Glomerular visceral epithelial cell (primary cell): ENCODE measurements around the gene MEAF6.
A peak's percentile ranks its signal among the peaks of the same experiment; 100 is the strongest.
"Not testable (repeated sequence)": the region's sequence is repeated elsewhere in the genome, so short reads cannot be mapped to it uniquely, and the experiment has no call there.

Experiments used
- DNase-seq: peaks from one replicate; pipeline ENCODE4 v3.0.0-alpha.2; 2016; ENCODE audit errors: extremely low spot score

MEAF6 gene

GRCh38 chr1:37514350-37515184 lies at the start of gene MEAF6:
TSS of gene MEAF6 (minus strand) at chr1:37514766. CDS start at chr1:37514746, 20 bp downstream.
- peak; percentile 85 for DNase-seq

GRCh38 chr1:37562984-37563383 lies 48.4 kb upstream of the MEAF6 start:
- no peak for DNase-seq

- peak; percentile 16 for DNase-seq
These were observed 46.9 kb upstream of the MEAF6 start for GRCh38 chr1:37561133-37562132.

GRCh38 chr1:37560401-37561132 lies 46.0 kb upstream of the MEAF6 start:
- no peak for DNase-seq

DNA sequence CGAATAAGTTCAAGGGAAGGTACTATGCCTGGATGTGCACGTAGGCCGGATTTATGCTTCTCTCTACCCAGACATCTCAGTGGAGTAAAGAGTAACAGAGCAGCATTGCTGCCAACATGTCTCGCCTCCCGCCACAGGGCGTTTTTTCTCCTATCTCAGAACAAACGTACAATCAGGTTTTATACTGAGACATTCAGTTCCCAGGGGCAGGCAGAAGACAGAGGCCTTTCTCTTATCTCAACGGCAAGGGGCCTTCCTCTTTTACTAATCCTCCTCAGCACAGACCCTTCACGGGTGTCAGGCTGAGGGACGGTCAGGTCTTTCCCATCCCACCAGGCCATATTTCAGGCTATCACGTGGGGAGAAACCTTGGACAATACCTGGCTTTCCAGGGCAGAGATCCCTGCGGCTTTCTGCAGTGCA lies 45.4 kb upstream of the MEAF6 start:
- not testable (repeated sequence) for DNase-seq

DNA sequence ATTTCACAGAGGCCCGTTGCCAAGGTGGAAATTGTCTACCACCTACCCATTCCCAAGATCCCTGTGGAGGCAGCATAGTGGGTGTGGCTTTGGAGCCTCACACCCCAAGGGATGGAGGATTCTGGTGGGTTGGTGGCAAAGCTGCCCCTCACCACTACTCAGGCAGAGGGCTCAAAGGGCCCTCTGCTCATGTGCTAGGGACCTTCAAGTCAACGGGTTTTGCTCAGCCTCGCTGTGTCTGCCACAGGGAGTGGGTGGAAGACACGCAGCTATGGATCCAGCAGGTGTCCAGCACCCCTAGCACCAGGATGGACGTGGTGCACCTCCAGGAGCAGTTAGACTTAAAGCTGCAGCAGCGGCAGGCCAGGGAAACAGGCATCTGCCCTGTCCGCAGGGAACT lies 44.5 kb upstream of the MEAF6 start:
- no peak for DNase-seq

- no peak for DNase-seq
These were observed 43.8 kb upstream of the MEAF6 start for GRCh38 chr1:37558411-37558810.

DNA sequence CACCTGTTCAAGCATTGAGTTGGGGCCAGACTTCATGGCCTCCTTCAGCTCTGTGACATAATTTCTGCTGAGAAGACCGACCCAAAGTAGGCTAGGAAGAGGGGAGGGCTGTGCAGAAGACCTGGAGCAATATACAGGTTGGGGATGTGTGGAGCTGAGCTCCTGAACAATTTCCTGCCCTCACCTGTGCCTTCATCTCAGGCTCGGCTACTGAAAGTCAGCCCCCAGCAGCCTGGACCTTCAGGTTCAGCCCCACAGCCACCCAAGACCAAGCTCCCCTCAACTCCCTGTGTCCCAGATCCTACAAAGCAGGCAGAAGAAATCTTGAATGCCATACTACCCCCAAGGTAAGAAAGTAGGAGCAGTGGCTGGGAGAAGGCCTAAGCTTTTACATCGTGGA lies 42.8 kb upstream of the MEAF6 start:
- DNase-seq, result no peak

DNA sequence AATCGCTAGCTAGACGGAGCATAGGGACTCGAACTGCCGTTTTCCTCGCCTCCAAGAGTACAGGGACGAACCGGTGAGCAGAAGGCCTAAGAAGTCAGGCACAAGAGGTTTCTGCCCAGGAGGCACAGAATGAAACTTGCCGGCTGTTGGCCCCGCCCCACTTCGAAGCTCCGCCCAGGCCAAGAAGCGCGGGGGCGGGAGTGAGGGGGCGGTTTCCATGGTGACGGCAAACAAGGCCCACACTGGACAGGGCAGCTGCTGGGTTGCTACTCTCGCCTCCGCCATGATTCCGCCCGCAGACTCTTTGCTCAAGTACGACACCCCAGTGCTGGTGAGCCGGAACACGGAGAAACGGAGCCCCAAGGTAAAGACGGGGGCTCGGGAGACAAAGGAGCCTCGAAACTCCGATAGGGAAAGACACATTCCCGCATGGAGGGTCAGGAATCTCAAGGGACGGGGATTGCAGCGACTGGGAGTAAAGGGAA lies 42.2 kb upstream of the MEAF6 start, which contains the start of gene DNALI1:
DNALI1 (plus strand) TSS at position 229 of the 485 bp plus-strand sequence; CDS start at position 284, 55 bp downstream.
- DNase-seq, result peak; percentile 44

DNA sequence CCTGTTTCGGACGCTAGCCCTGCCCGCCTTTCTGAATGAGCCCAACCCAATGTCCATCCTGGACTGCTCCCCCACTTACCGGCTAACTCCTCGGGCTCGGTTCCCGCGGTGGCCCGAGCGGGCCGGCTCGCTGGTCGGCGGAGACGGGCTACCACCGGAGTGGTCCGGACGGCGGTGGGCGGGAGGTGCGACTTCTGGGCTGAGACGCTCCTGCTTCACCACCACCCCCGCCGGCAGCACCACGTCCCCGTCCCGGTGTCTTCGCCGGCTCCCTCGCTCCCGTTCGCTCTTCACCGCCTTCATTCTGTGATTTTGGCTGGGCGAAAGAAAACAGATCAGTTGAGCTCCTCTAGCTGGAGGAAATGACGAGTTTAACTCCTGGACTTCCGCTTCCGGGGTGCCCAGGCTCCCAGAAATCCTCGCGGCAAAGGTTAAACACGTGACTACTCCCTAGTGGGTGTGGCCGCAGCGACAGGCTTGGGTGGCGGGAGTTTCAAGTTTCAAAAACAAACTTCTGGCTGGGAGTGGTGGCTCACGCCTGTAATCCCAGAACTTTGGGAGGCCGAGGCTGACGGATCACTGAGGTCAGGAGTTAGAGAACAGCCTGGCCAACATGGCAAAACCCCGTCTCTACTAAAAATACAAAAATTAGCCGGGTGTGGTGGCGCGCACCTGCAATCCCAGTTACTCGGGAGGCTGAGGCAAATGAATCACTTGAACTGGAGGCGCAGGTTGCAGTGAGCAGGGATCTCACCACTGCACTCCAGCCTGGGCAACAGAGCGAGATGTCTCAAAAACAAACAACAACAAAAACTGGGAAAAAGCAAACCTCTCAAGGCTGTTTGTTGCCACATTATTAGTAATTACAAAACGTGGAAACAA lies 39.6 kb upstream of the MEAF6 start, which contains the start of gene SNIP1:
SNIP1 (minus strand) TSS at position 367 of the 882 bp plus-strand sequence; CDS start at position 303, 64 bp downstream.
- DNase-seq, result peak; percentile 86

- DNase-seq, result no peak
These were observed 39.0 kb upstream of the MEAF6 start for GRCh38 chr1:37553598-37553926.

DNA sequence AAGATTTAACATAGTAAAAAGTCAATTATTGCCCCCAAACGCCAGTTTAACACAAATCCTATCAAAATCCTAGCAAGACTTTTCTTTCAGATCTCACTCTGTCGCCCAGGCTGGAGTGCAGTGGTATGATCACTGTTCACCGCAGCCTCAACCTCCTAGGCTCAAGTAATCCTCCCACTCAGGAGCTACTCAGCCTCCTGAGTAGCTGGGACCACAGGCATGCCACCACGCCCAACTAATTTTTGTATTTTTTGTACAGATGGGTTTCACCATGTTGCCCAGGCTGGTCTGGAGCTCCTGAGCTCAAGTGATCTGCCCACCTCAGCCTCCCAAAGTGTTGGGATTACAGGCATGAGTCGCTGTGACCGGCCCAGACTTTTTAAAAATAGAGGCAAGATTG lies 34.8 kb upstream of the MEAF6 start:
- no peak for DNase-seq

DNA sequence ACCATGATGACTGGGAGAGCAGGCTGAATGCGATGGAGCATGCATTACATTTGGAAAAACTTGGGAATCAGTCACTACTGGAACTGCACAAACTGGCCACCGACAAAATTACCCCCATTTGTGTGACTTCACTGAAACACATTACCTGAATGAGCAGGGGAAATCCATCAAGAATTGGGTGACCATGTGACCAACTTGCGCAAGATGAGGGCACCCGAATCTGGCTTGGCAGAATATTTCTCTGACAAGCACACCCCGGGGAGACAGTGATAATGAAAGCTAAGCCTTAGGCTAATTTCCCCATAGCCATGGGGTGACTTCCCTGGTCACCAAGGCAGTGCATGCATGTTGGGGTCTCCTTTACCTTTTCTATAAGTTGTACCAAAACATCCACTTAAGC lies 30.5 kb upstream of the MEAF6 start:
- DNase-seq, result no peak

GRCh38 chr1:37544530-37544929 lies 30.0 kb upstream of the MEAF6 start:
- DNase-seq, result no peak

GRCh38 chr1:37540036-37540785 lies 25.6 kb upstream of the MEAF6 start:
- no peak for DNase-seq

- not testable (repeated sequence) for DNase-seq
These were observed 24.6 kb upstream of the MEAF6 start for GRCh38 chr1:37539154-37539553.

GRCh38 chr1:37537378-37537777 lies 22.8 kb upstream of the MEAF6 start:
- no peak for DNase-seq

GRCh38 chr1:37533317-37534093 lies 18.9 kb upstream of the MEAF6 start:
- DNase-seq, result no peak
